GM19372 (cell line): ENCODE results near the gene LGR4.
"Not testable (repeated sequence)": the region's sequence is repeated elsewhere in the genome, so short reads cannot be mapped to it uniquely, and the experiment has no call there.

Source experiments
- ATAC-seq: cut with Tn5 transposase; IDR thresholded peaks from one replicate; pipeline ENCODE4 v1.9.1; 2021; ENCODE audit warnings: mild to moderate bottlenecking, low read depth, moderate library complexity; ENCODE audit not compliant: unreplicated experiment

Gene LGR4, protein sequence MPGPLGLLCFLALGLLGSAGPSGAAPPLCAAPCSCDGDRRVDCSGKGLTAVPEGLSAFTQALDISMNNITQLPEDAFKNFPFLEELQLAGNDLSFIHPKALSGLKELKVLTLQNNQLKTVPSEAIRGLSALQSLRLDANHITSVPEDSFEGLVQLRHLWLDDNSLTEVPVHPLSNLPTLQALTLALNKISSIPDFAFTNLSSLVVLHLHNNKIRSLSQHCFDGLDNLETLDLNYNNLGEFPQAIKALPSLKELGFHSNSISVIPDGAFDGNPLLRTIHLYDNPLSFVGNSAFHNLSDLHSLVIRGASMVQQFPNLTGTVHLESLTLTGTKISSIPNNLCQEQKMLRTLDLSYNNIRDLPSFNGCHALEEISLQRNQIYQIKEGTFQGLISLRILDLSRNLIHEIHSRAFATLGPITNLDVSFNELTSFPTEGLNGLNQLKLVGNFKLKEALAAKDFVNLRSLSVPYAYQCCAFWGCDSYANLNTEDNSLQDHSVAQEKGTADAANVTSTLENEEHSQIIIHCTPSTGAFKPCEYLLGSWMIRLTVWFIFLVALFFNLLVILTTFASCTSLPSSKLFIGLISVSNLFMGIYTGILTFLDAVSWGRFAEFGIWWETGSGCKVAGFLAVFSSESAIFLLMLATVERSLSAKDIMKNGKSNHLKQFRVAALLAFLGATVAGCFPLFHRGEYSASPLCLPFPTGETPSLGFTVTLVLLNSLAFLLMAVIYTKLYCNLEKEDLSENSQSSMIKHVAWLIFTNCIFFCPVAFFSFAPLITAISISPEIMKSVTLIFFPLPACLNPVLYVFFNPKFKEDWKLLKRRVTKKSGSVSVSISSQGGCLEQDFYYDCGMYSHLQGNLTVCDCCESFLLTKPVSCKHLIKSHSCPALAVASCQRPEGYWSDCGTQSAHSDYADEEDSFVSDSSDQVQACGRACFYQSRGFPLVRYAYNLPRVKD

DNA sequence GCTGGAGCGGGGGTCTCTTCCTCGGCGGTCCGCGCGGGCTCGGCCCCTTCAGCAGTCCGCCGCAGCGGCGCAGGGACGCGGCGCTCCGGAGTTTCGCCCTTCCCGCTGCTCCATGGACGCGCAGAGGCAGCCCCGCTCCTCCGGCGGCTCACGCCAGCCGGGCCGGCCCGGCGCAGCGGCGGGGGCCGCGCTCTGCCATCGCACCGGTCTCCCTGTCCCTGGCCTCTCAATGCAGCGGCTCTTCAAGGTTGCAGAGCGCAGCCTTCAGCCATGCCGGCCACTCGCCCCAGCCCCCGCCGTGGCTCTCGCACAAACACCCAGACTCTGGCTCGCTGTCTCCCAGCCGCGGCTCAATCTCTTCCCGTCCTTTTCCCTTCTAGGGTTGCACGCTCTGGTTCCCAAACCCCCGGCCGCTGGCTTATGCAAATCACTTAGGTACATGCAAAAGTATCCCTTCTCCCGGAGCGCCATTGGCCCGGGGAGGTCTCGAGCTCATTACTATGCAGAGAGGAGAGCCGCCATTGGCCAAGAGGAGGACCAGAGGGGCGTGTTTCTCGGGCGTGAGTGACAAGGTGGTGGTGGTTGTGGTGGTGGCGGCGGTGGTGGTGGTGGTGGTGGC lies at the start of gene LGR4:
Gene LGR4 (minus strand): TSS at position 393 of the 619 bp plus-strand sequence. CDS start 488 bp downstream, outside the sequence.
- peak; percentile 85 for ATAC-seq

DNA sequence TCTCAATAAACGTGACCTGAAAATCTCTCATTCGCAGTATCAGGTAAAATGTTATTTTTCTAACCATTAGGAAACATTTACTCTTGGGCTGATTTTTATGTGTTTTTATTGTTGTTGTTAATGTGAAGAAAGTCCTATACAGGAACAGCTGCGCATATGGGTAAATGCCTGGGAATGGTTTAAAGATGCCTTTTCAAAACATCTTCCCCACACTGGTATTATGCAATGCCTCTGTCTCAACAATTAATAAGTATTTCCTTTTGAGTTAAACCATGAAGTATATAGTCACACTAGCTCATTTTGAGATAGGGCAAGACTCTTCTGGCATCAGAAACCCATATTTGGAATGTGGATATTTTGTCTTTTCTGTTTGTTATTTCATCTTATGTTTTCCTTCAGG lies 47.6 kb upstream of the LGR4 start:
- no peak for ATAC-seq

DNA sequence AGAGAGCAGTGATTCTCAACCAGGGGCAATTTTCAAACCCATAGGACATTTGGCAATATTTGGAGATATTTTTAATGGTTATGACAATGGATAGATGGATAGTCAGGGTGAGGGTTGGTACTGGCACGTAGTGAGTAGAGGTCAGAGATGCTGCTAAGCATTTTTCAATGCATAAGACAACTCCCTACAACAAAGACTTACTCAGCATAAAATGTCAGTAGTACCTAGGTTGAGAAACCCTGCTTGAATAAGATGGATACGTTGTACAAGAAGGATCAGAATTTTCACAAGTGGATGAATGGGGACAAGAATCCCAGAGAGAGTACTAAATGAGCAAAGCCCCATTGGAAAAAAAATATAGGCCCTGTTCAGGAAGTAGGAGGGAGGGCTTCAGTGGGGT lies 45.9 kb upstream of the LGR4 start:
- no peak for ATAC-seq

DNA sequence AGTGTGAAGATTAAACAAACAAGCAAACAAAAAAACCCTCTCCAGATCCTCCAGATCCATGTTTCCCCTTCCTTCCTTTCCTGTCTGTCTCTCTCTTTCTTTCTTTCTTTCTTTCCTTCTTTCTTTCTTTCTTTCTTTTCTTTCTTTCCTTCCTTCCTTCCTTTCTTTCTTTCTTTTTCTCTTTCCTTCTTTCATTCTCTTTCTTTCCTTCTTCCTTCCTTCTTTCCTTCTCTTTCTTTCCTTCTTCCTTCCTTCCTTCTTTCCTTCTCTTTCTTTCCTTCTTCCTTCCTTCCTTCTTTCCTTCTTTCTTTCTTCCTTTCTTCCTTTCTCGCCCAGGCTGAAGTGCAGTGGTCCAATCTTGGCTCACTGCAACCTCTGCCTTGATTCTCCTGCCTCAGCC lies 44.9 kb upstream of the LGR4 start:
- not testable (repeated sequence) for ATAC-seq

DNA sequence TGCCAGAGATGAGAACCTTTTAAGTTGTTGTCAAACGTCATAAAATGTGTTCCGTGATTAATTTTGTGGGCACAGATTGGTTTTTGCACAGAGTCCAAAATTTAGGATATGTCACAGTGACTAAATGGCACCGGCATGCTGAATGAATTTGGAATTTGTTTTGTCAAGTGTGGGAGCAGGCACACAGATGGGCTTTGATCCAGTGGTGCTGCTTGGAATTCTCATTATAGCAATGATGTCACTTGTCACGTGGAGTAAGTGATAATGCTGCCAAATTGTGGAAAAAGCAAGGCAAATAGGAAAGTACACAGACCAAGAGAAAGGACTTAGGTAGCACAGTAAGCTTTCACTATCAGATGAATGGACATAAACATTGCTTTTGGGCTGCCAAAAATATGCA lies 42.0 kb upstream of the LGR4 start:
- ATAC-seq = no peak

DNA sequence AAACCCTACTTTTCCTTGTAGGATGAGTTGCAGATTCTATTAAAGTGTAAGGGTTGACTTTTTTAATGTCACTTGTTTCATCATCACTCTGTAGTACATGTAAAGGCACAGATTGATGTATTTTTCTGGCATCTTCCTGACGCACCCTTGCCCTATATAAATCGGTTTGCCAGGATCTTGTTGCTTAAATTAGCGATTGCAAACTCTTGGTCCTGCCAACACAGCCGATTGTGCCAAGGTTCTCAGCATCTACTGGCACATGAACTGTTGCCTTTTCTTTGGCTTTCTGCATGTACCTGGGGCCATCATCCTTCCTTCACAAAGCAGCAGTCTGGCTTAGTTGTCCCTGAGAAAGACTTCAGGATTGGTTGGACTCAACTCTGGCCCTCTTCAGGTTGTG lies 41.5 kb upstream of the LGR4 start:
- no peak for ATAC-seq

DNA sequence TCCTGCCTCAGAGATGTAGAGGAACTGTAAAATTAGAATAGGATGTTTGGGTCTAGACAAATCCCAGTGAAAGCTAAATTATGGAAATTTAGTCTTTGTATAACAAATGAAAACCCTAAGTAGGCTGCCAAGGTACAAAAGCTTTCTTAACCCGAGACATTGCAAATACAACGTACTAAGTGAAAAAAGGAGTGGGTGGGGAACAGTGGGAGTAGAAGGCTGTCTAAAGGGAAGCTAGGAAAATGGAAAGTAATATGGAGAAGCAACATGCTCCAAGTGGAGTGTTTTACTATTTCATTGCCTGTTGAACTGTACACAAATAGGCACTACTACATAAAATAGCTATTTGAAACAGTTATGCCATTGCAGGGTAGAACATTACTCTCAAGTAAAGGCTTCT lies 40.8 kb upstream of the LGR4 start:
- ATAC-seq = no peak

DNA sequence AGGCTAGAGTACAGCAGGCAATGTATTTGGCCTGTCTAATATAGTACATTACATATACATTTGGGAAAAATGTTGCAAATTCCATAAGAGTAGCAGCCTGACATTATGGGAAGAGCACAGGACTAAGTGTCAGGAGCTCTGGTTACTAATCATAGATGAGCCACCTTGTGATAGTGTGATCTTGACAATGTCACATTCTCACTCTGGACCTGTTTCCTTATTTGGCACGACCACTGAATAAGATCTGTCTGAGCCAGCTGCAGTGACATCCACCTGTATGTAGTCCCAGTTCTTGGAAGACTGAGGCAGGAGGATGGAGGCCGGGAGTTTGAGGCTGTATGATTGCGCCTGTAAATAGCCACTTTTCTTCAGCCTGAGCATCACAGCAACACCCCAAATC lies 39.6 kb upstream of the LGR4 start:
- no peak for ATAC-seq

DNA sequence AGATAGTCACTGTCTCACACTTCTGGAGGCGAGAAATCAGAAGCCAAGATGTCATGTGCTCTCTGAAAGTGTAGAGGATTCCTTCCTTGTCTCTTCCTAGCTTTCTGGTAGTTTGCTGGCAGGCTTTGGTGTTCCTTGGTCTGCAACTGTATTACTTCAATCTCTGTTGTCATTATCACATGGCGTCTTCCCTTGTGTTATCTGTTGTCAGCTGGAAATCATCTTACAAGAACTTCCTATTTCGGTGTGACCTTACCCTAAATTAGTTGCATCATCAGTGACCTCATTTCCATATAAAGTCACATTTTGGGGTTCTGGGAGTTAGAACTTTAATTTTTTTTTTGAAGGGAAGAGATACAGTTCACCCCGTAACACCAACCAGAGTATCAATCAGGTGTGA lies 37.3 kb upstream of the LGR4 start:
- no peak for ATAC-seq

DNA sequence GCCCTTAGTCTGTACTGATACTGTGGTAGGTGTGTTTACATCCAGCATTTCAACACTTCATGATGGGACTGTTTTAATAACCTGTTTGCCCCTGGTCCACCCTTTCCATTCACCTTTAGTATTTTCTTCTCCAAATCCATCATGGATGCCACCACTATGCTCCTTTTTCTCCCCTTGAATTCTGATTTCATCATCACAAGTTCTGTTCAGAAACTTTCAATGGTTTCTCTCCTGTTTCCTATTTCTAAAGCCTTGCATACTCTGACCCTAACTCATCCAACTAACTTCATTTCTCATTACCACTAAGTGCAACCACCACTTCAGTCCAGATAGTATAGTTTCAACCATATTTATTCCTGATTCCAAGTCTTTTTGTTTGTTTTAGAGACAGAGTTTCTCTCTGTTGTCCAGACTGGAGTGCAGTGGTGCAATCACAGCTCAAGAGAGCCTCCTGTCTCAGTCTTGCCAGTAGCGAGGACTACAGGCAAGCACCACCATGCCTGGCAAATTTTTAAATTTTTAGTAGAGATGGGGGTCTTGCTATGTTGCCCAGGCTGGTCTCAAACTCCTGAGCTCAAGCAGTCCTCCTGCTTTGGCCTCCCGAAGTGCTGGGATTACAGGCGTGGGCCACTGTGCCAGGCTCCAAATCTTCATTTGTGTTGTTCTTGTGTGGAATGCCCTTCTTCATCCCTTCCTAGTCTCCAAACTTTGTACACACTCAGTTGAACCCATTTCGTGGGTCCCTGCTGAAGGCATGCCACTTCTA lies 35.1 kb upstream of the LGR4 start:
- ATAC-seq = no peak

DNA sequence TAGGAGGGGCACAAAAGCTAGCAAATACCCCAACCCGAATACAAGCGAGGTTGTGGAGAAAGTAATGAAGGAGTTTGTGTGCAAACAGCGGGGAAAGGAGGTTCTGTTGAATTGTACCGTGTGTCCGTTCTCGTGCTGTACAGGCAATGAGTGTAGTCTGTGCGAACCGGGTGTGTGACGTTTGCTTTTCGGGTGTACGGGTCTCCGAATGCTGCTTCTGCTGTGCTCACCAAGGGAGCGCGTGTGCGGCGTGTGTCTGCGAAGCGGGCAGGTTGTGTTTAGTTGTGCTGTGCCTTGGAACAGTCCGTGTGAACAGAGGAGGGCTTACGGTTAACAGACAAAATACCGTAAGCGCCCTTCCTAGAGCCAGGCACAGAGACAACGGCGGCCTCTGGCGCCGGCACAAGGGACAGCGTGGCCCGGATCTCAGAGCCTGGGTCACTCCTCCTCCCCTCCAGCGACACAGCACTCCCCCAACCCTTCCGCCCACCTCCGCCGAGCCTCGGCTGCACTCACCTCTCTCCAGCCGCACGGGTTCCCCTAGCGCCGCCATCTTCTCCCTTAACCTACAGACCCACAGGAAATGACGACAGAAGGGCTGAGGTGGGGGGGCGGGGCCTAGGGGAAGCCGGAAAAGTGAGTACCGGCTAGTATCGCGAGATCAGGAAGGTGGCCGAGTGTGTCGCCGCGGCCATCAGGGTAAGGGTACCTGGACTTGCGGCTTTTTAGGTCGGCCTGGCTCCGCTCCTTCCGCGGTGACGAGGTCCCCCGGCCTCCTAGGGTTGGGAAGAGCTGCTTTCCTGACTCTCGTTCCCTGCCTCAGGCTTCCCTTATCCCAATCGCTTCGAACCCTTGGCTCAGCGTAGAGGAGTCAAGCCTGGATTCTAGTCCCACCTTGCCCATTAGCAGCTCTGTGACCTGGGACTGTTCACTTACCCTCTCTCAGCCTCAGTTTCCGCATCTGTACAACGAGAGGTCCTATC lies 33.9 kb upstream of the LGR4 start, which contains the start of gene LIN7C:
Gene LIN7C (minus strand): TSS at position 570 of the 983 bp plus-strand sequence. CDS start 17 bp downstream, at position 553.
- peak; percentile 96 for ATAC-seq

DNA sequence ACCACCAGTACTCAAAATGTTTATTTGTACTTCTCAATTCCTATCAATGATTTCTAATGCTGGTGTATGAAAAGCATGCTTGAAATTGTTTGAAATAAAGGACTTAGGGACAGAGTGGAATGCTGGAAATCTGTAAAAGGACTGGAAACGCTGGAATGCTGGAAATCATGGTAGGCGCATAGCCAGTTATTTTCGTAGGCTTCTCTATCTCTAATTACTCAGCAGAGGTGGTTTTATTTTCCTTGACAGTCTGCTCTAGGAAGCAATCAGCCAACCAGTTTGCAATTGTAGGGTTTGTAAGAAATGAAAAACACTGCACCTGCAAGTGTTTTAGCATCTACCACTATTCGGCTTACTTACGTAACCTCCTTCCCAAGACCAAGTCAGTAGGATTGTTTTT lies 33.2 kb upstream of the LGR4 start:
- ATAC-seq = no peak

DNA sequence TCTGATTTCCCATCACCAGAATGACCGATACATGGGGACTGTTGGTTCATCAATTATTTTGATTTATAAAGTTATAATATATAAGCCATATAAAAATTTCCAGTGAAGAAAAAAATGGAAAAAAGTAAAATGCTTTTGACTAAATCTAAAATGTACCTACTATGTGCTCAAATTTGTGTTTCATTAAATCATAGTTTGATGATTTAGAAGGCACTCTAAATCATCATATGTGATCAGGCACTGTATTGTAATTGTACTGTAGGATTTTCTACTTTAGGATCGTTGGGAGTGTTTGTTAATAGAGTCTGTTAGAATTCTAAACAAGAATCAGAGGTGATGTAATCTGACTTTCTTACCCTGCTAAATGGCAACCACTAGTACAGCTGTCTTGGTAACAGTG lies 31.6 kb upstream of the LGR4 start:
- ATAC-seq = no peak

DNA sequence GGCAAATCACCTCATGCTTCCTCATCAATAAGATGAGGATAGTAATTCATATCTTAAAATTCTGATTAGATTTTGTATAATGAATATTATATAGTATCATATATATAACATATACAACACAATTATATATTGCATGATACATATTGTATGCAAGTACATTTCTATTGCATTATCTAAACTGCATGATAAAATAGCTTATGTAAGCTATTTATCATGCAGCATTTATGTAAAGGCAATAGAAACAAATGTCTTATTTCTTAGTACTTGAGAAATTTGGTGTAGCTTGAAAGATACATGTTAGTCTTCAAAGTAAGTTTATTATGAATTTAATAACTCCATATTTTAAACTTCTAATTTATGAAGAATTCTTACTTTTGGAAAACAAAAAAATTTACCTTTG lies 28.5 kb upstream of the LGR4 start:
- ATAC-seq = no peak

DNA sequence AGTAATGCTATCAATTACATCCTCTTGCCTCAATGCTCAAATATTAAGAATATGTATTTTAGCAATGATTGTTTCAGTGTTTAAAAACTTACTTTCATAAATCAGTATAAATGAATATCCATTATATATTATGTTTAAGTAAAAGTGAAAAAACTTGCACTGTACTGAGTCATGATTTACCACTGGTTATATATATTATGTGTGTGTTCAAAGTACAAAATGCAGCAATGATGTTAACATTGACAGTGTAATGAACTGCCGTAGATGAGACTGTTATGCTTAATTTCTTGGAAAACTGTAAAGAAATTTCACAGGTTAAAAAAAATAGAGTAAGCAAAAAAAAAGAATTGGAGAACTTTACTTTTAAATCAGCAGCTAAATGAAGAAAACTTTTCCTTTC lies 25.3 kb upstream of the LGR4 start:
- no peak for ATAC-seq

DNA sequence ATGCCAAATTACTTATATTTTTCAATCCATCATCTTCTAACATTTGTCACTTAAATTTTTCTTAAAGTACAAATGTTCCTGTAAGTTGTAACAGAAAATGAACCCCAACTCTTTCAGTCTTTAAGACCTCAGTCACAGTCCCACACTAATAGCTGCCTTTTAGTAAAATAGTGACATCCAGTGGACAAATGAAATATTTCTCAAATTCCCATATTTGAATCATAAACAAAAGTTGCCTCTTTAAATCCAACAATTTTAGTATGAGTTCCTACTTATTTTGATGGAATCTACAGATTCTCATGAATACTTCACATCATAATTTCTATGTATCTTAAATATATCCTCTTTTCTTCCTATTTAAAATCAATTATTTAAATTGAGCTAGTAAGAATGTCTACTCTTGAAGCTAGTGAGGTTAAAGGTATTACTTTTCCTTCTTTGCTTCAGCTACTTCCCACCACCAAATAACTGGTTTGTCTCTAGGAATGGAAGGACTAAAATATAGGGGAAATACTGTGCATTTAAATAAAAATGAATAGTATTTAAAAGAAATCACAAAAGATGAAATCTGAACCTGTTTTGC lies 24.8 kb upstream of the LGR4 start:
- ATAC-seq = peak; percentile 64

DNA sequence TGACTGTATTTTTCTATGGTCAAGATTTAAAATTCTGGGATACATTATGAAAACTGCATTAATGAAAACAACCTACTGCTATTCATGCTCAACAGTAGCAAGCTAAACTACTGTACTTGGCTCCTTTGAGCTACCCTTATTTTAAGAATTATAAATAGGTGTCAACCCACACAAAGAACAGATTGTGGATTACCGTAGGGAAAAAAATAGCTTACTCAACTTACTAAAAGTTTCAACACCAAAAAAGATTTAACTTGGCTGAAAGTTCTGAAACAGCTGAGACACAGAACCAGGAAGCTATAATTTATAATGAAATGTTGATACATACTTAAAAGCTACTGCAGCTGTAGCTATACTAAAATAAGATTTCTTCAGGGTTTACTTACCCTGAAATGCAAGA lies 23.9 kb upstream of the LGR4 start:
- ATAC-seq = no peak

DNA sequence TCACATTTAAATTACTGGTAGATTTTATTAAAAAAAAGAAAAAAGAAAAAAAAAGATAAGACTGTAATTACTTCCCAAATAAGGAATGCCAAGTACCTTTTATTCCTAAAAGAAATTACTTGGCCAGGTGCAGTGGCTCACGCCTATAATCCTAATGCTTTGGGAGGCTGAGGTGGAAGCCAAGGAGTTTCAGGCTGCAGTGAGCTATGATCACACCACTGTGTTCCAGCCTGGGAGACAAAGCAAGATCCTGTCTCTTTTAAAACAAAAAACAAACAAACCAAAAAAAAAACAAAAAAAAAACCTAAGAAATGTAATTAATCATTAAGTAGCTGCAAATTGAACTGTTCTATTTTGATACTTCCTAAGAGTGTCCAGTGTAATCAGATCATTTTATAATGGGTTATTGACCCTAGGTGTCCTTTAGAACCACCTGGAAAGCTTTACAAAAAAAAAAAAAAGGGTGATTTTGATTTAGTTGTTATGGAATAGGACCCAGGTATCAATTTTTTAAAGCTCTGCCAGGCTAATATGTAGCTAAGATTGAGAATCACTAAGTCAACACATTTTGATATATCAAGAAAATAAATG lies 23.2 kb upstream of the LGR4 start:
- ATAC-seq = no peak
